HL-60/S4 (cell line): ENCODE measurements around the gene TMCC3.
"Not testable (repeated sequence)": the region's sequence is repeated elsewhere in the genome, so short reads cannot be mapped to it uniquely, and the experiment has no call there.

Source experiments
- in situ Hi-C: fragments of 300-500 bp; cut with MboI; formaldehyde crosslinking; loops from 2 replicates; pipeline ENCODE4 v1.14.3; 2022; ENCODE audit warnings: low sequenced_read_pairs

TMCC3 gene

DNA sequence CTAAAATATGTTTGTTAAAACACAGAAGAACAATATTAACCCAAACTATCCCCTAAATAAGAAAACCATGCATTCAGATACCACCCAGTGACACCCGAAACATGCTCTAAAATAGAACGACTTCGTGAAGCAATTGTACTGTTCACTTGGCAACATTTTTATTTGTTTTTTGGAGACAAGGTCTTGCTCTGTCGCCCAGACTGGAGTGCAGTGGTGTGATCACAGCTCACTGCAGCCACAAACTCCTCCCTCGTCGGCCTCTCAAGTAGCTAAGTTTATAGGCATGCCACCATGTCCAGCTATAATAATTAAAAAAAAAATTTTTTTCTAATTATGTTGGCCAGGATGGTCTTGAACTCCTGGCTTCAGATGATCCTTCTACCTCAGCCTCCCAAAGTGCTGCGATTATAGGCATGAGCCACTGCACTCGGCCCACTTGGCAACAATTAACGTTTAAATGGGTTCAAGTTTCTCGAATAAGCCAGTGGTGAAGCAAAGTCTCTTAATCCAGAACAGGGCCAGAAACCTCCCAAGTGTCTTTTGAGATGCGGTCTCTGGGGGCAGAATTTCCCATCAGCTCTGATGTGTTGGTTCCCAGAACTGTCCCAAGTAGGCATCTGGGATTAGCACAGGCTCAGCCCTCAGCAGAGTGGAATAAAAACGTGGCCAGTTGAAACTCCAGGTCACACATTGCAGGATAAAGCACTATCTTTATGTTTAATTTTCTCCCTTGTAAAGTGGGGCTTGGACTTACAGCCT is 74.5 kb downstream of the TMCC3 start:
- in situ Hi-C loops, result no loop called here

DNA sequence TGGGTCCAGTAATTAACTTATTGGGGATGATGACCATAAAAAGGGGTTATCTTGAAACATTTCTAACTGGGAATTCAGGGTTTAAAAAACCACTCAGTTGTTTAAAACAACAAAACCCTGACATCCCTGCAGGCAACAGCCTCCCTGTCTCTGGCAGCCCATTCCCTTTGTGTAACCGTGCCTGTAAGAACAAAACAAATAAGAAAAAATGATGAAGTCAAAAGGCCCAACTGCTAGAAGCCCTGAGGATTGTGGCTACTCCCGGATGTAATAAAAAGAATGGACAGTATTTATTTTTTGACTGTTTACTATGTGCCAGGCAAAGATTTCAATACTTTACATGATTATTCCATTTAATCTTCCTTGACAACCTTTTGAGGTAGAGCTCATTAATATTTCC is 75.3 kb downstream of the TMCC3 start:
- in situ Hi-C loops, result no loop called here

- in situ Hi-C loops, result no loop called here
These were observed 78.8 kb downstream of the TMCC3 start for GRCh38 chr12:94571556-94571955.

DNA sequence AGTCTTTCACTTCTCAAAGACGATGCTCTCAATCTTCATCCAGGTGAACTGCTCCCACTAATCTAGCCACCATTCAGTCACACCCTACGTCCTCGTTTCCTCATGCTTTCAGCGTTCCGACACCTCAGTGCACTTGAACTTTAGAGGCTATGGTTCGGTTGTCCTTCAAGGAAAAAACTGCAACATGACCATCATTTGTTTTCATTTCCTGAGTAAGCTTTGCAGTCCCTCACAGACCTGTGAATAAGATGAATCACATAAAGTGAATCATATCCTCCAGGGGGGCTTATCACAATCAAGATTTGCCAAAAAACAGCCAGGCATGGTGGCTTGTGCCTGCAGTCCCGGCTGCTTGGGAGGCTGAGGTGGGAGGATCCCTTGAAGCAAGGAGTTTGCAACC is 80.2 kb downstream of the TMCC3 start:
- in situ Hi-C loops, result no loop called here

GRCh38 chr12:94567761-94568160 is 82.6 kb downstream of the TMCC3 start:
- in situ Hi-C loops, result no loop called here

GRCh38 chr12:94566345-94566744 is 84.0 kb downstream of the TMCC3 start:
- in situ Hi-C loops, result no loop called here

DNA sequence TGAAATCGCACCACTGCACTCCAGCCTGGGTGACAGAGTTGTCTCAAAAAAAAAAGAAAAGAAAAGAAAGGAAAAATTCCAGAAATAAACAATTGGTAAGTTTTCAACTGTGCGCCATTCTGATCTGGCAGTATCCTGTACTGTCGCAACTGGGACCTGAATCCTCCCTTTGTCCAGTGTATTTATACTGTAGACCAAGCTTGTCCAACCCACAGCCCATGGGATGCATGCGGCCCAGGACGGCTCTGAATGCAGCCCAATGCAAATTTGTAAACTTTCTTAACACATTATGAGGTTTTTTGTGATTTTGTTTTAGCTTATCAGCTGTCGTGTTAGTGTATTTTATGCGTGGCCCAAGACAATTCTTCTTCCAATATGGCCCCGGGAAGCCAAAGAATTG is 84.7 kb downstream of the TMCC3 start:
- in situ Hi-C loops, result no loop called here

DNA sequence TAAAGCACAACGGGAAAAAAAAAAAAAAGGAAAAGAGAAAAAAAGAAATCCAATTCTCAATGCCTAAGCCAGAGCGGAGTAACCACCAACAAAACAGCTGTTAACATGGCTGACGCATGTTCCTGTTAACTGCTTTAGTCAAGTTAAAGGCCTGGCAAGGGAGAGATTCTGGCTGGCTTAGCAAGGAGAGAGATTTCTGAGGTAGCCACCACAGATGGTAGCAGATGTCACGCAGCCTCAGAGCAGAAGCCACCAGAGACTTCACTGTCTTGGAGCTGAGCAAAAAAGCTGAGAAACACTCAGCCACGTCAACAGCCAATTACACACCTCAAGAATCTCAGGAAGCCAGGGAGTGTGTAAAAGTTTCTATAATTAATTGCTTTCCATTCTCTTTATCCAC is 87.1 kb downstream of the TMCC3 start:
- in situ Hi-C loops, result no loop called here

- in situ Hi-C loops, result no loop called here
These were observed 88.4 kb downstream of the TMCC3 start for GRCh38 chr12:94561943-94562411.

GRCh38 chr12:94560431-94561221 is 89.7 kb downstream of the TMCC3 start:
- in situ Hi-C loops, result no loop called here

GRCh38 chr12:94558612-94559011 is 91.7 kb downstream of the TMCC3 start:
- in situ Hi-C loops, result no loop called here

DNA sequence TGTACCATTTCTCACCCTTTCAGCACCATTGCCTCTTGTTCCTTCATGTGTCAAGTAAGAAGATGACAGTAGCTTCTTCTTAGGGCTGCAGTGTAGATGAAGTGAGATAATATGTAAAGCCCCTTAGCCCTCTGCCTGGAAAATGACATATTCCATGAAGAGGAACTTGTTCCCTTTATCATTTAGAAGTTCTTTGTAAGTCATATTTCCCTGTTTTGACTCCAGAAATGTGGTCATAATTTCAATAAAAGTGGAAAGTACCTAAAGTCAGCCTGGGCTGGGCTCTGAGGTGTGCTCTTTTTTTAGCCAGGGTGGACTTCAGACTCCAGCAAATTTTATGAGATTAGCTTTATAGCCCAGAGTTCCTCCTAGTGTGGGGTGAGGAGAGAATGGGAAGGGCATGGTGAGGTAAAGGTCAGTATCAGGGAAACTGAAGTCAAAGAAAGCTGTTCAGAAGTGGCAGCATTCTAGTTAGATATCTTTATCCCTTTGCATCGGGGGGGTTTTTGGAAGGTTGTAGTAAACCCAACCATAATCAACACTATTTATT is 92.5 kb downstream of the TMCC3 start:
- in situ Hi-C loops, result no loop called here

GRCh38 chr12:94555687-94556086 is 94.7 kb downstream of the TMCC3 start:
- in situ Hi-C loops, result no loop called here

DNA sequence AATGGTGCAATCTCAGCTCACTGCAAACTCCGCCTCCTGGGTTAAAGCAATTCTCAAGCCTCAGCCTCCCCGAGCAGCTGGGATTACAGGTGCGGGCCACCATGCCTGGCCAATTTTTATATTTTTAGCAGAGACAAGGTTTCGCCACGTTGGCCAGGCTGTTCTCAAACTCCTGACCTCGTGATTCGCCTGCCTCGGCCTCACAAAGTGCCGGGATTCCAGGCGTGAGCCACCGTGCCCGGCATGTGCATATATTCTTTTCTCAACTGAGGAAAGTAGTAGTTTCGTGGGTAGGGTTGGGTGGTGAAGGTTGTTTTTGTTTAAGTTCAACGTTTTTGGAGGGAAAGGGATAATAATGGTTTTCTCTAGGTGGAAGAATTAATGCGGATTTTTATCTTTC is 96.5 kb downstream of the TMCC3 start:
- in situ Hi-C loops, result no loop called here

- in situ Hi-C loops, result no loop called here
These were observed 97.2 kb downstream of the TMCC3 start for GRCh38 chr12:94553130-94553519.

DNA sequence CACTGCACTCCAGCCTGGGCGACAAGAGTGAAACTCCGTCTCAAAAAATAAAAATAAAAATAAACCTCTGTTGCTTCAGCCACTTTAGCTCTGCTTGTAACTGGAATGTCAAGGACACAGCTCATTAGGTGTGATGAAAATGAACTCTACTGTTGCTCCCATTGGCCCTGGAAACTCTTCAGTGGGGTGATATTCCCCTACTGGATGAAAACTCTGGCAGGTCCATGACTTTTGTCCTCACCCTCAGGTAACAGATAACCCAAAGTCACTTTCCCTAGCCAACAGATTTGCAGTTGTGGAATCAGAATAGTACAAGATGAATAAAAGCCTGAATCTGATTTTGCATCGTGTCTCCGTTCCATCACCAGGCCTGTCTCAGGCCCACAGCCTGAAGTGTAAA is 98.5 kb downstream of the TMCC3 start:
- in situ Hi-C loops, result no loop called here

DNA sequence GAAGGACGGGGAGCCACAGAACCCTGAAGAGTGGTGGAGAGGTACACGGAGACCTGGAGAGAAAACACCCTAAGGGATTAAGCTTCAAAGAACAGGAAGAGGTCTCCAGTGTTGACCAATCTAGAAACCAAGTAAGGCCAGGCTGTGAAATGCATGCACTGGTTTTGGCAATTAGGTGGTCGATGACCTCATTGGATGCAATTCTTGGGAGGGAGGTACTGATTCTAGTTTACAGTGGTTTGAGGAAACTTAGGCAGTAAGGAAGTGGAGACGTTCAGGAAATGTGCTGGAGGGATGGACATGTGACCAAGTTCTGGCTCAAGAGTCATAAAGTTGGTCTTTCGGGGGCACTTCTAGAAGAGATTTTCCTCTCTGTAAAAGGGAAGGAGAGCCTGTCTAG is 99.4 kb downstream of the TMCC3 start:
- in situ Hi-C loops, result no loop called here

DNA sequence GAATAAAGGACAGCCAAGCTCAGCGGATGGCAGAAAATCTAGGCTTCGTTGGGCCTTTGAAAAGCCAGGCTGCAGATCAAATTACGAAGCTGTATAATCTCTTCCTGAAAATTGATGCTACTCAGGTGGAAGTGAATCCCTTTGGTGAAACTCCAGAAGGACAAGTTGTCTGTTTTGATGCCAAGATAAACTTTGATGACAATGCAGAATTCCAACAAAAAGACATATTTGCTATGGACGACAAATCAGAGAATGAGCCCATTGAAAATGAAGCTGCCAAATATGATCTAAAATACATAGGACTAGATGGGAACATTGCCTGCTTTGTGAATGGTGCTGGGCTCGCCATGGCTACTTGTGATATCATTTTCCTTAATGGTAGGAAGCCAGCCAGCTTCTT is 101.5 kb downstream of the TMCC3 start:
- in situ Hi-C loops, result not testable (repeated sequence)

- in situ Hi-C loops, result no loop called here
These were observed 104.2 kb downstream of the TMCC3 start for GRCh38 chr12:94545935-94546771.

DNA sequence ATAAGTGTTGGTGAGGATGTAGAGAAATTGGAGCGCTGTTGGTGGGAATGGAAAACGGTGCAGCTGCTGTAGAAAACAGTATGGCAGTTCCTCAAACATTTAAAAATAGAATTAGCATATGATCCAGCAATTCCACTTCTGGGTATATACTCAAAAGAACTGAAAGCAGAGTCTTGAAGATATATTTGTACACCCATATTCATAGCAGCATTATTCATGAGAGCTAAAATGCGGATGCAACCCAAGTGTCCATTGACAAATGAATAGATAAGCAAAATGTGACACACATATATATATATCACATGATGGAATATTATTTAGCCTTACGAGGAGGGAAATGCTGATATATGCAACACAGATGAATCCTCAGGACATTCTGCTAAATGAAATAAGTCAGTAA is 106.0 kb downstream of the TMCC3 start:
- in situ Hi-C loops, result no loop called here

DNA sequence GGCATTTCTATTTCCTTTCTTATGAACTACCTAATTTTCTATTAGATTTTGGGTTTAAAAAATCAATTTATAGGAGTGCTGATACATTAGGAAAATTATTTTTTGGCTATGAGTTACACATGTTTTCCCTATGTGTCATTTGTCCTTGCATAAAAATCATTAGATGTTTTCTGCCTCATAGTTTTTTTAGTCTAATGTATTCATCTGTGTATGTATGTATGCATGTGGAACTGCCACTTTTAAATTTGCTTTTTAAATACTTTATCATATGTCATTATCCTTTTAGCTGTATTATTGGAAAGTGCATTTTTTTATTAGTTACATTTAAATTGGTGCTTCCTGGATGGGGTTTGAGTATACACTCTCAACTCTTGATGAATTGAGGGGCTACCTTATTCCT is 112.0 kb downstream of the TMCC3 start:
- in situ Hi-C loops, result no loop called here
